ENCODE results near the gene ABHD10. TPM values are rescaled to one million over a fixed set of nuclear protein-coding genes. Genes with fewer than 3 reads are reported as not detected.

The ABHD10 gene
- total and polyA plus RNA-seq, 10 of the 15 experiments (the other 5 are each of a cell fraction or from before 2014, with no cell fraction given) = 12.3 to 51.0 (median 28.9) TPM

- no peaks in the 10 kb centered on the region for H4K20me1 ChIP-seq (ENCODE audit: control insufficient read depth, insufficient read depth)
- WGBS (ENCODE audit: insufficient coverage, insufficient replicate concordance, low lambda C conversion rate, missing lambda C conversion rate) = 42% methylated on average over 5 of the region's 5 CpGs
- H3K9ac ChIP-seq (ENCODE audit: control insufficient read depth, insufficient read depth, low read length) = no peak overlapping the region
- ChIA-PET SMC1A (ENCODE audit: uncharacterized antibody, unreplicated experiment) (interaction anchor here (1.0 to 1.2 kb wide), 3 partner anchors 15 to 54 kb away, joined by 3 to 4 read pairs (median 3); partner anchors contain the start of gene ABHD10), CTCF (interaction anchor here (1.4 to 3.0 kb wide), 2 partner anchors 9 to 19 kb away, joined by 4 to 21 read pairs; no protein-coding TSS in a partner anchor), RAD21 (ENCODE audit: unreplicated experiment) (interaction anchor here (1.2 kb wide), 1 partner anchor 19 kb away, joined by 8 read pairs; no protein-coding TSS in a partner anchor), POLR2A (no interaction called here)
- H3K27me3 ChIP-seq (replicated peaks in 1 of 2; ENCODE audit: control insufficient read depth in 2 of 2, insufficient read depth in 2 of 2, low read length in 1 of 2) = 0 out of 4 replicates have a peak, but pooled peaks cover 0 to 2% of the 10 kb centered on the region in 2 experiments
- H3K4me1 ChIP-seq (ENCODE audit: control insufficient read depth, insufficient read depth, low read length) = no peaks in the 10 kb centered on the region
- no peak for ATAC-seq
- H3K36me3 ChIP-seq (ENCODE audit: control insufficient read depth in 2 of 2, insufficient read depth in 2 of 2, low read length in 1 of 2) = no peaks in the 10 kb centered on the region
- in situ Hi-C loops (cut with MboI) = no loop called here
- BruUV-seq (replicated peaks) = no TSS peak
- no peak for DNase-seq (ENCODE audit: low read depth, low spot score)
- no peaks in the 10 kb centered on the region for H3K79me2 ChIP-seq (ENCODE audit: control insufficient read depth, insufficient read depth, low read length)
- H3K27ac ChIP-seq (ENCODE audit: control insufficient read depth, insufficient read depth) = no peak overlapping the region
- no peaks in the 10 kb centered on the region for H3K9me3 ChIP-seq (replicated peaks; ENCODE audit: control insufficient read depth, insufficient read depth, low read length)
- H3K4me3 ChIP-seq = no peak overlapping the region
- H2AFZ ChIP-seq (ENCODE audit: control insufficient read depth, low read depth, low read length) = no peak overlapping the region
- no peak overlapping the region for H3K4me2 ChIP-seq (ENCODE audit: control insufficient read depth, insufficient read depth)
- intact Hi-C loops (cut with micrococcal nuclease; ENCODE audit: unreplicated experiment) = no loop called here
- FAIRE-seq = no peak
- TF ChIP-seq E2F4 (IDR thresholded peaks at IDR 0.05; ENCODE audit: low read depth, low read length) (no peak), ZNF217 (IDR thresholded peaks at IDR 0.05) (no peak), NFIC (IDR thresholded peaks at IDR 0.05; ENCODE audit: low read depth, low read length) (no peak), PKNOX1 (IDR thresholded peaks at IDR 0.05) (no peak), IRF4 (IDR thresholded peaks at IDR 0.05; ENCODE audit: low read depth, low read length) (no peak), POLR2AphosphoS5 (IDR thresholded peaks at IDR 0.05; ENCODE audit: low read length) (no peak), ZNF622 (IDR thresholded peaks at IDR 0.05) (no peak), WRNIP1 (IDR thresholded peaks at IDR 0.05; ENCODE audit: borderline replicate concordance, low read depth, low read length) (no peak), PAX5 (IDR thresholded peaks at IDR 0.05; ENCODE audit: borderline replicate concordance, low read depth, low read length) (no peak), YBX1 (IDR thresholded peaks at IDR 0.05) (no peak), PML (IDR thresholded peaks at IDR 0.05; ENCODE audit: low read length) (no peak), ELK1 (IDR thresholded peaks at IDR 0.05; ENCODE audit: low read depth, low read length) (no peak)
Measured at GRCh38 chr3:112032098-112032731, 53.4 kb downstream of the ABHD10 start.

All from GM12878 (cell line).